K562 (cell line): ENCODE data around the gene CNKSR1. TPM values are rescaled to one million over a fixed set of nuclear protein-coding genes. Genes with fewer than 3 reads are reported as not detected.

Experiments used
- BCL6 ChIP-seq: fragments of 250-450 bp; sonication (Bioruptor Pico); IDR thresholded peaks from 2 replicates; pipeline ENCODE4 v1.4.0; 2020
- CBFA2T3 ChIP-seq: fragments of 450-650 bp; IDR thresholded peaks from 2 replicates; pipeline ENCODE4 v1.6.1; 2017
- FOXA3 ChIP-seq, 2 experiments: fragments of 450-650 bp in 1 of 2; sonication (generic) in 1 of 2; formaldehyde crosslinking; IDR thresholded peaks in 1 of 2; conservative IDR thresholded peaks in 1 of 2; 2 replicates each; pipeline versions ENCODE4 v1.4.0 to v1.8.0; 2020 to 2022; ENCODE audit warnings: mild to moderate bottlenecking in 2 of 2, missing genetic modification reagents in 1 of 2
- FOXP1 ChIP-seq: sonication (generic); formaldehyde crosslinking; IDR thresholded peaks from 2 replicates; pipeline ENCODE4 v1.8.0; 2022; ENCODE audit warnings: mild to moderate bottlenecking, missing genetic modification reagents
- HSF4 ChIP-seq: fragments of 250-450 bp; sonication (Bioruptor Pico); IDR thresholded peaks from 2 replicates; pipeline ENCODE4 v2.1.2; 2022; ENCODE audit warnings: mild to moderate bottlenecking, moderate library complexity, borderline replicate concordance
- MBD2 ChIP-seq: sonication (generic); IDR thresholded peaks from 2 replicates; pipeline ENCODE4 v1.6.1; 2016; ENCODE audit warnings: low read depth, borderline replicate concordance
- MCM5 ChIP-seq: fragments of 450-650 bp; IDR thresholded peaks from 2 replicates; pipeline ENCODE4 v1.6.1; 2016; ENCODE audit warnings: low read depth
- NCOA4 ChIP-seq: fragments of 450-650 bp; IDR thresholded peaks from 2 replicates; pipeline ENCODE4 v1.6.1; 2018; ENCODE audit warnings: mild to moderate bottlenecking; ENCODE audit not compliant: partially characterized antibody
- NRF1 ChIP-seq, 2 experiments: fragments of 450-650 bp; IDR thresholded peaks in 1 of 2; conservative IDR thresholded peaks in 1 of 2; 2 replicates each; pipeline ENCODE4 v1.6.1; 2014; ENCODE audit warnings: mild to moderate bottlenecking in 2 of 2
- PHF8 ChIP-seq: fragments of 200-600 bp; sonication (generic); IDR thresholded peaks from 2 replicates; pipeline ENCODE4 v1.6.1; 2012; ENCODE audit warnings: mixed run types, mild to moderate bottlenecking, inconsistent platforms, low read length, moderate library complexity, borderline replicate concordance
- POLR2B ChIP-seq: fragments of 450-650 bp; IDR thresholded peaks from 2 replicates; pipeline ENCODE4 v1.6.1; 2018; ENCODE audit warnings: low read depth; ENCODE audit not compliant: partially characterized antibody
- PTRF ChIP-seq: fragments of 450-650 bp; IDR thresholded peaks from 2 replicates; pipeline ENCODE4 v1.6.1; 2016; ENCODE audit warnings: mild to moderate bottlenecking, missing genetic modification characterization, missing compliant biosample characterization
- SAFB2 ChIP-seq: fragments of 200-400 bp; formaldehyde crosslinking; IDR thresholded peaks from 2 replicates; pipeline ENCODE4 v1.6.1; 2018; ENCODE audit warnings: borderline replicate concordance, low read length, low read depth, moderate library complexity; ENCODE audit not compliant: severe bottlenecking
- ZFPM2 ChIP-seq: fragments of 250-450 bp; sonication (Bioruptor Pico); IDR thresholded peaks from 2 replicates; pipeline ENCODE4 v1.5.1; 2022; ENCODE audit warnings: mild to moderate bottlenecking
- ZNF175 ChIP-seq: fragments of 200-800 bp; sonication (Bioruptor generic); IDR thresholded peaks from 2 replicates; pipeline ENCODE4 v1.6.1; 2016; ENCODE audit warnings: low read depth, mild to moderate bottlenecking, missing genetic modification characterization, missing compliant biosample characterization
- ZNF197 ChIP-seq: fragments of 200-800 bp; sonication (Bioruptor generic); IDR thresholded peaks from 2 replicates; pipeline ENCODE4 v1.6.1; 2016; ENCODE audit warnings: low read depth, missing genetic modification characterization, missing compliant biosample characterization
- ZNF23 ChIP-seq: fragments of 250-450 bp; sonication (Bioruptor Pico); IDR thresholded peaks from 2 replicates; pipeline ENCODE4 v1.4.0; 2020; ENCODE audit warnings: mild to moderate bottlenecking
- ZNF282 ChIP-seq: sonication (generic); formaldehyde crosslinking; IDR thresholded peaks from 2 replicates; pipeline ENCODE4 v1.8.1; 2023; ENCODE audit warnings: missing genetic modification reagents
- ZNF311 ChIP-seq: fragments of 250-450 bp; sonication (Bioruptor Pico); IDR thresholded peaks from 2 replicates; pipeline ENCODE4 v1.4.0; 2020; ENCODE audit warnings: mild to moderate bottlenecking, moderate library complexity
- ZNF512 ChIP-seq: IDR thresholded peaks from 2 replicates; pipeline ENCODE4 v1.6.1; 2016; ENCODE audit warnings: missing genetic modification characterization, missing compliant biosample characterization
- ZNF589 ChIP-seq: fragments of 200-800 bp; sonication (Bioruptor generic); IDR thresholded peaks from 2 replicates; pipeline ENCODE4 v1.6.1; 2016; ENCODE audit warnings: low read depth, missing genetic modification characterization, missing compliant biosample characterization
- ZNF699 ChIP-seq: fragments of 250-450 bp; sonication (Bioruptor Pico); IDR thresholded peaks from 2 replicates; pipeline ENCODE4 v1.8.0; 2021; ENCODE audit warnings: mild to moderate bottlenecking, moderate library complexity; ENCODE audit not compliant: insufficient replicate concordance
- ZNF785 ChIP-seq: fragments of 250-450 bp; sonication (Bioruptor Pico); IDR thresholded peaks from 2 replicates; pipeline ENCODE4 v1.4.0; 2020; ENCODE audit warnings: mild to moderate bottlenecking
- ZNF79 ChIP-seq: fragments of 250-450 bp; sonication (Bioruptor Pico); IDR thresholded peaks from 2 replicates; pipeline ENCODE4 v1.4.0; 2020; ENCODE audit warnings: low read depth, mild to moderate bottlenecking, moderate library complexity
- polyA plus RNA-seq, 8 experiments: library from polyadenylated mRNA; depleted of rRNA in 4 of 8; stranded (reverse) in 5 of 8; unstranded in 3 of 8; fragments of >200 nt; fragmentation: Nextera tagmentation in 2 of 8; fragmentation: Illumina TruSeq in 1 of 8; extraction: Ambion mirVana in 2 of 8; extraction: Trizol in 1 of 8; gene quantifications; 2 replicates each; pipeline versions ENCODE4 v1.2.1 to v1.2.3, GENCODE V29; 2011 to 2014; ENCODE audit warnings: inconsistent platforms in 1 of 8, missing spikeins in 1 of 8
- total RNA-seq, 7 experiments: library from RNA; depleted of rRNA in 6 of 7; stranded (reverse); fragments of >200 nt in 6 of 7; fragmentation: Illumina TruSeq in 2 of 7; extraction: Trizol in 2 of 7; gene quantifications; 2 replicates each; pipeline versions ENCODE4 v1.2.1 to v1.2.3, GENCODE V29; 2011 to 2021; ENCODE audit warnings: low replicate concordance in 1 of 7
- TF ChIP-seq, protein P1 (sequence below): fragments of 250-450 bp; sonication (Bioruptor Pico); IDR thresholded peaks from 2 replicates; pipeline ENCODE4 v1.8.0; 2021; ENCODE audit warnings: moderate library complexity, mild to moderate bottlenecking, inconsistent platforms
- TF ChIP-seq, protein P2 (sequence below): fragments of 450-650 bp; IDR thresholded peaks from 2 replicates; pipeline ENCODE4 v1.6.1; 2016; ENCODE audit warnings: antibody characterized with exemption
- TF ChIP-seq, protein P3 (sequence below), 2 experiments: fragments of 450-650 bp in 1 of 2; sonication (generic) in 1 of 2; formaldehyde crosslinking in 1 of 2; IDR thresholded peaks in 1 of 2; conservative IDR thresholded peaks in 1 of 2; 2 replicates each; pipeline versions ENCODE4 v1.6.1 to v1.8.1; 2016 to 2023; ENCODE audit warnings: mild to moderate bottlenecking in 2 of 2, moderate library complexity in 2 of 2, inconsistent platforms in 1 of 2, missing genetic modification reagents in 1 of 2

Gene CNKSR1
- total and polyA plus RNA-seq, 9 of the 15 experiments (the other 6 are each of a cell fraction or from before 2014, with no cell fraction given), result 0.03 to 2.8 (median 1.1) TPM

DNA sequence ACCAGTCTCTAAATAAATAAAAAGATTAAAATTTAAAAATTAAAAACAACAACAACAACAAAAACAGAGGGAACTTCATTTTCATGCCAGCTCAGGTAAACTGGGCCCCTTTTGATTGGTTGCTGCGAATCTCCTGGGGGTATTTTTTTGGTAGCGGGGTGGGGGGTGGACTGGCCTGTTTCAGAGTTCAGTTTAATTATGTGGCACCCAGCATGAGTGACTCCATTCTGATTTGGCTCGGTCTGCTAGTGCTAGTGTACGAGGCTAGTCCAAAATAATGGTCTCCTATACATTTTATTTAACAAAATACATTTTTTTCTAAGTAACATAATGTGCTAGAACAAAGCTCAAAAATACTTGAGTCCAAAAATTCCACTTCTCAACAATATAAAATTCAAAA, 47.5 kb upstream of the CNKSR1 start (continued):
- TF ChIP-seq, protein P1, sequence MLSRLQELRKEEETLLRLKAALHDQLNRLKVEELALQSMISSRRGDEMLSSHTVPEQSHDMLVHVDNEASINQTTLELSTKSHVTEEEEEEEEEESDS (CRISPR knock-in tag), result peak; percentile 2; the same call in 1 of the 2 replicates
- TF ChIP-seq ZNF699 (CRISPR knock-in tag) (no peak), HSF4 (CRISPR knock-in tag) (peak; percentile 35; the same call in 1 of the 2 replicates), MCM5 (no peak), NCOA4 (no peak), NRF1 (conservative IDR thresholded peaks at IDR 0.05 in 1 of 2, IDR thresholded peaks at IDR 0.05 in 1 of 2) (no peak), ZNF175 (CRISPR knock-in tag) (no peak), CBFA2T3 (no peak), ZFPM2 (no peak), ZNF512 (tag) (no peak), BCL6 (CRISPR knock-in tag) (peak; percentile 59; the same call in 1 of the 2 replicates), ZNF23 (CRISPR knock-in tag) (peak; percentile 57; the same call in 1 of the 2 replicates), MBD2 (no peak), ZNF79 (CRISPR knock-in tag) (0 out of 2 replicates have a peak, but pooled peaks have one; percentile 19), FOXA3 (CRISPR knock-in tag; conservative IDR thresholded peaks at IDR 0.05 in 1 of 2, IDR thresholded peaks at IDR 0.05 in 1 of 2) (no peak), PHF8 (no peak), ZNF589 (CRISPR knock-in tag) (peak; percentile 71), POLR2B (no peak), ZNF785 (CRISPR knock-in tag) (no peak), ZNF282 (CRISPR knock-in tag) (no peak), PTRF (peak; percentile 75), ZNF197 (CRISPR knock-in tag) (peak; percentile 35; the same call in 1 of the 2 replicates), FOXP1 (CRISPR knock-in tag) (no peak), SAFB2 (no peak), ZNF311 (CRISPR knock-in tag) (peak; percentile 42; the same call in 1 of the 2 replicates)
- TF ChIP-seq, protein P2, sequence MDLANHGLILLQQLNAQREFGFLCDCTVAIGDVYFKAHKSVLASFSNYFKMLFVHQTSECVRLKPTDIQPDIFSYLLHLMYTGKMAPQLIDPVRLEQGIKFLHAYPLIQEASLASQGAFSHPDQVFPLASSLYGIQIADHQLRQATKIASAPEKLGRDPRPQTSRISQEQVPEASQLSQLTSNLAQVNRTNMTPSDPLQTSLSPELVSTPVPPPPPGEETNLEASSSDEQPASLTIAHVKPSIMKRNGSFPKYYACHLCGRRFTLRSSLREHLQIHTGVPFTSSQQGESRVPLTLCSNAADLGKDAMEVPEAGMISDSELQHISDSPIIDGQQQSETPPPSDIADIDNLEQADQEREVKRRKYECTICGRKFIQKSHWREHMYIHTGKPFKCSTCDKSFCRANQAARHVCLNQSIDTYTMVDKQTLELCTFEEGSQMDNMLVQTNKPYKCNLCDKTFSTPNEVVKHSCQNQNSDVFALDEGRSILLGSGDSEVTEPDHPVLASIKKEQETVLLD, result no peak
- TF ChIP-seq, protein P3, sequence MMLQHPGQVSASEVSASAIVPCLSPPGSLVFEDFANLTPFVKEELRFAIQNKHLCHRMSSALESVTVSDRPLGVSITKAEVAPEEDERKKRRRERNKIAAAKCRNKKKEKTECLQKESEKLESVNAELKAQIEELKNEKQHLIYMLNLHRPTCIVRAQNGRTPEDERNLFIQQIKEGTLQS (IDR thresholded peaks at IDR 0.05), result no peak
- TF ChIP-seq, protein P3 (CRISPR knock-in tag; conservative IDR thresholded peaks at IDR 0.05), result no peak
